SK-N-SH (cell line): Measurements from ENCODE around the gene MSL3B.

Source experiments
- CTCF ChIA-PET: fragments of 300-600, 350-600 bp; formaldehyde crosslinking; extraction: SDS; loops from one replicate; lab custom pipeline; 2021; lab: Yijun Ruan, JAX
- POLR2A ChIA-PET: fragments of 350-600 bp; sonication (Branson Sonifier 250); formaldehyde crosslinking; extraction: SDS; loops from one replicate; lab custom pipeline; 2020; ENCODE audit warnings: antibody characterized with exemption, inconsistent platforms; lab: Yijun Ruan, JAX
- DNase-seq: peaks from one replicate; pipeline ENCODE4 v3.0.0; 2012
- H2AFZ ChIP-seq: fragments of 200-600 bp; sonication (generic); 2 replicates; pipeline ENCODE4 v1.8.1; 2016; ENCODE audit warnings: antibody characterized with exemption, mild to moderate bottlenecking, low read depth
- H3F3A ChIP-seq: fragments of 200-600 bp; sonication (generic); replicated peaks from 2 replicates; pipeline ENCODE3; 2016; ENCODE audit warnings: antibody characterized with exemption, mild to moderate bottlenecking; ENCODE audit not compliant: insufficient read depth
- H3K27ac ChIP-seq, 2 experiments: fragments of 200-500 bp in 1 of 2; fragments of 200-600 bp in 1 of 2; sonication (Bioruptor generic) in 1 of 2; sonication (generic), shearing (Covaris generic) in 1 of 2; 2 replicates each; pipeline versions ENCODE4 v1.5.1 to v1.6.1; 2014 to 2016; ENCODE audit warnings: low read depth in 2 of 2, inconsistent platforms in 1 of 2, low read length in 1 of 2, mild to moderate bottlenecking in 1 of 2, mixed read lengths in 1 of 2
- H3K27me3 ChIP-seq: fragments of 200-600 bp; sonication (generic), shearing (Covaris generic); 2 replicates; pipeline ENCODE4 v1.6.1; 2016; ENCODE audit warnings: mixed run types; ENCODE audit not compliant: insufficient read depth
- H3K36me3 ChIP-seq, 2 experiments: fragments of 200-500 bp in 1 of 2; fragments of 200-600 bp in 1 of 2; sonication (Bioruptor generic) in 1 of 2; sonication (generic) in 1 of 2; replicated peaks in 1 of 2; 2 replicates each; pipeline versions ENCODE3 to v1.5.1; 2014 to 2016; ENCODE audit warnings: low read length in 1 of 2, mild to moderate bottlenecking in 1 of 2; ENCODE audit not compliant: insufficient read depth in 2 of 2, control insufficient read depth in 1 of 2
- H3K4me1 ChIP-seq, 2 experiments: fragments of 200-500 bp in 1 of 2; fragments of 200-600 bp in 1 of 2; sonication (Bioruptor generic) in 1 of 2; sonication (generic), shearing (Covaris generic) in 1 of 2; 2 replicates each; pipeline versions ENCODE4 v1.5.1 to v1.6.1; 2014 to 2016; ENCODE audit warnings: low read depth in 1 of 2, low read length in 1 of 2, mixed run types in 1 of 2; ENCODE audit not compliant: insufficient read depth in 2 of 2, control insufficient read depth in 1 of 2
- H3K4me2 ChIP-seq: fragments of 200-600 bp; sonication (generic), shearing (Covaris generic); 2 replicates; pipeline ENCODE4 v1.6.1; 2017; ENCODE audit warnings: mixed run types
- H3K4me3 ChIP-seq, 2 experiments: fragments of 200-500 bp in 1 of 2; fragments of 200-600 bp in 1 of 2; sonication (Bioruptor generic) in 1 of 2; sonication (generic), shearing (Covaris generic) in 1 of 2; 2 replicates each; pipeline versions ENCODE4 v1.5.1 to v1.8.1; 2014 to 2016; ENCODE audit warnings: low read depth in 2 of 2, inconsistent platforms in 1 of 2, low read length in 1 of 2, mild to moderate bottlenecking in 1 of 2, mixed read lengths in 1 of 2, moderate library complexity in 1 of 2
- H3K79me2 ChIP-seq: fragments of 200-600 bp; sonication (generic); 2 replicates; pipeline ENCODE4 v1.8.1; 2017; ENCODE audit warnings: mild to moderate bottlenecking; ENCODE audit not compliant: insufficient read depth
- H3K9ac ChIP-seq: fragments of 200-600 bp; sonication (generic); 2 replicates; pipeline ENCODE4 v1.6.1; 2017; ENCODE audit warnings: mixed run types
- H3K9me2 ChIP-seq: fragments of 200-600 bp; sonication (generic); 2 replicates; pipeline ENCODE4 v1.6.1; 2017; ENCODE audit warnings: mixed run types
- H3K9me3 ChIP-seq: fragments of 200-600 bp; sonication (generic); 2 replicates; pipeline ENCODE4 v1.6.1; 2017; ENCODE audit warnings: mixed run types, mild to moderate bottlenecking, moderate library complexity
- H4K20me1 ChIP-seq: fragments of 200-600 bp; sonication (generic); 2 replicates; pipeline ENCODE4 v1.6.1; 2017; ENCODE audit warnings: mild to moderate bottlenecking, mixed run types; ENCODE audit not compliant: insufficient read depth
- EZH2phosphoT487 ChIP-seq: fragments of 200-600 bp; sonication (generic); IDR thresholded peaks from 2 replicates; pipeline ENCODE4 v1.6.1; 2017; ENCODE audit warnings: low read depth, mixed run types, mild to moderate bottlenecking, antibody characterized with exemption, moderate library complexity, borderline replicate concordance
- FOXM1 ChIP-seq: IDR thresholded peaks from 2 replicates; pipeline ENCODE4 v1.4.0; 2012; ENCODE audit warnings: low read depth, mild to moderate bottlenecking
- MEF2A ChIP-seq: IDR thresholded peaks from 2 replicates; pipeline ENCODE4 v1.4.0; 2012; ENCODE audit warnings: low read depth, borderline replicate concordance
- MXI1 ChIP-seq: IDR thresholded peaks from 2 replicates; pipeline ENCODE4 v1.6.1; 2012; ENCODE audit warnings: mild to moderate bottlenecking, low read depth, low read length, improper control_type of control experiment
- NRF1 ChIP-seq: IDR thresholded peaks from 2 replicates; pipeline ENCODE4 v1.6.1; 2012; ENCODE audit warnings: low read depth, mild to moderate bottlenecking, low read length
- RAD21 ChIP-seq: IDR thresholded peaks from 2 replicates; pipeline ENCODE4 v1.6.1; 2012; ENCODE audit warnings: mild to moderate bottlenecking, low read length
- RXRA ChIP-seq: IDR thresholded peaks from 2 replicates; pipeline ENCODE4 v1.4.0; 2012; ENCODE audit warnings: low read depth, mild to moderate bottlenecking, borderline replicate concordance
- TAF1 ChIP-seq: IDR thresholded peaks from 2 replicates; pipeline ENCODE4 v1.6.1; 2012; ENCODE audit warnings: low read depth, mild to moderate bottlenecking, low read length, moderate library complexity, borderline replicate concordance
- YY1 ChIP-seq: IDR thresholded peaks from 2 replicates; pipeline ENCODE4 v1.4.0; 2012; ENCODE audit warnings: low read depth, mild to moderate bottlenecking
- WGBS: methylation state at CpG from one replicate; pipeline ENCODE4 v1.1.6; 2017; ENCODE audit warnings: low lambda C conversion rate; 5-methylcytosine and 5-hydroxymethylcytosine counted together
- TF ChIP-seq, protein P1 (sequence below): IDR thresholded peaks from 2 replicates; pipeline ENCODE4 v1.4.0; 2012; ENCODE audit warnings: low read depth, borderline replicate concordance
- TF ChIP-seq, protein P2 (sequence below): IDR thresholded peaks from 2 replicates; pipeline ENCODE4; 2012

MSL3B gene

DNA sequence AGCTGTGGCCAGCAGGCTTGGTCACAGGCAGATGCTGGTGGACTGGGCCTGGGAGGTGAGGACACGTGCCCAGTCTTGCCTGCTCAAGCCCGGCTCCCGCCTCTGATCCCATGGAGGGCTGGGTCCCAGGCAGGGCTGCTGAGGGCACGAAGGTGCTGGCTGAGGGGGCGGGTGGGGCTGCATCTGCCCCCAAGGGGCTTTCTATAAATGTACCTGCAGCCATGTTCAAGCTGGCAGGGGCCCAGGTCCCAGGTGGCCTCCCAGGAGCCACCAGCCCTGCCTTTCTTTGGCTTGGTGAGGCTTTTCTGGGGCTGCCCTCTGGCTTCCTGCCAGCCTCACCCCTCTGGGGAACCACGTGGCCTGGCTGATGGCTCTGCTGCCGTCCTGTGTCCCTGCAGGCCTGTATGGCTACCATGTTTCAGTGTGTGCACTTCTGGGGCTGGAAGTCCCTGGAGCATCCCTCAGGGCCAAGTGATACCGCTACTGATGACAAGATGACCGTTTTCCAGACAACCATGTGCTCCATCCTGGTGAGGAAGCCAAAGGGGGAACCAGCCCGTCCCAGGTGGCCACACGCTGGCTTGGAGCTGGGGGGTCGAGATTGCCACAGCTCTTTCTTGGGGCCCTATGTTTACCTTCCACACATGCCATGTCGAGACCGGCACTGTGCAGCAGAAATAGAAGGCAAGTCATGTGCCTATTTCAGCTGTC lies 37.0 kb downstream of the MSL3B start:
- Histone ChIP-seq H2AFZ (no peak overlapping the region), H3K9me2 (no peaks in the 10 kb centered on the region), H3K27ac (no peak overlapping the region; a peak in 1 of 4 replicates), H3K4me1 (peaks cover 0 to 5% of the 10 kb centered on the region in 2 experiments; a peak in 1 of 4 replicates), H3K4me2 (no peak overlapping the region), H3K4me3 (no peak overlapping the region), H3K27me3 (no peaks in the 10 kb centered on the region), H3K79me2 (peaks cover 7% of the 10 kb centered on the region; the same call in 1 of the 2 replicates), H3F3A (no peaks in the 10 kb centered on the region), H3K9ac (no peak overlapping the region), H4K20me1 (no peaks in the 10 kb centered on the region; the same call in 1 of the 2 replicates), H3K36me3 (peaks cover 13 to 15% of the 10 kb centered on the region in 2 experiments), H3K9me3 (no peaks in the 10 kb centered on the region)
- CTCF ChIA-PET: interaction anchor here (1.0 kb wide), 1 partner anchor 382 kb away, joined by 4 read pairs; no protein-coding TSS in a partner anchor
- WGBS: 89% methylated on average over 5 of the region's 14 CpGs
- POLR2A ChIA-PET: no interaction called here
- DNase-seq: peak; percentile 52
- TF ChIP-seq MXI1 (no peak), TAF1 (no peak), NRF1 (no peak), RAD21 (no peak)
- TF ChIP-seq, protein P1, sequence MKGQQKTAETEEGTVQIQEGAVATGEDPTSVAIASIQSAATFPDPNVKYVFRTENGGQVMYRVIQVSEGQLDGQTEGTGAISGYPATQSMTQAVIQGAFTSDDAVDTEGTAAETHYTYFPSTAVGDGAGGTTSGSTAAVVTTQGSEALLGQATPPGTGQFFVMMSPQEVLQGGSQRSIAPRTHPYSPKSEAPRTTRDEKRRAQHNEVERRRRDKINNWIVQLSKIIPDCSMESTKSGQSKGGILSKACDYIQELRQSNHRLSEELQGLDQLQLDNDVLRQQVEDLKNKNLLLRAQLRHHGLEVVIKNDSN: no peak

DNA sequence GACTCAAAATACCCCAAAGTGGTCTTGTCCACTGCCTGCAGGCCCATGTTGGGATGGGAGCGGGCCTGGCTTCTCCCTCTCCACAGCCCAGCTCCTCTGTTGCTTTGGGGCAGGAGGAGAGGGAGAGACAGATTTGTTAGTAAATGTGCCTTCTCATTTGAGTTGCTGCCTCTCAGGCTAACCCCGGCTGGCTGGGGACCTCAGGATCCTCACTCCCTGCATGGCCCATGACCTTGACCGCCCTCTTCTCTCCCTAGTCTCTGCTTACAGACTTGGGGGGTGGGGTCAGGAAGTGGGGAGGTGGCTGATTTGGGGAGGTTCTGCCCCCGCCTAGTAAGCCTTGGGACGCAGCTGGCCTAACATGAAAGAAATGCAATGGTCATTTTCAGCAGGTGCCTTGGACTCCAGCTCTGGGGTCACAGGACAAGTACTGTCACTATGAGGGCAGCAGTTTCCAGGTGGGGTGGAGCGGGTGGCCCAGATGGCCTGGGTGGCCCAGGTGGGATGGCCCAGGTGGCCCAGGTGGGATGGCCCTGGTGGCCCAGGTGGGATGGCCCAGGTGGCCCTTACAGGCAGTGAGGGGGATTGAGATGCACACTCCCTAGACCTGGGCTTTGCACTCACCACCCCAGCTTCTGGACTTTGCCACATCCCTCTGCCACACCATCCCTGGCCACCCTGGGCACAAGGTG lies 37.9 kb downstream of the MSL3B start:
- Histone ChIP-seq H3K9me2 (no peaks in the 10 kb centered on the region), H4K20me1 (no peaks in the 10 kb centered on the region; the same call in 1 of the 2 replicates), H2AFZ (no peak overlapping the region), H3K36me3 (peaks cover 3 to 7% of the 10 kb centered on the region in 2 experiments), H3K9ac (no peak overlapping the region), H3K27ac (no peak overlapping the region), H3F3A (no peaks in the 10 kb centered on the region), H3K4me2 (no peak overlapping the region), H3K4me1 (peaks cover 0 to 5% of the 10 kb centered on the region in 2 experiments; a peak in 1 of 4 replicates), H3K4me3 (no peak overlapping the region), H3K9me3 (no peaks in the 10 kb centered on the region), H3K27me3 (no peaks in the 10 kb centered on the region), H3K79me2 (no peaks in the 10 kb centered on the region)
- DNase-seq: no peak
- ChIA-PET POLR2A (no interaction called here), CTCF (no interaction called here)
- TF ChIP-seq, protein P2, sequence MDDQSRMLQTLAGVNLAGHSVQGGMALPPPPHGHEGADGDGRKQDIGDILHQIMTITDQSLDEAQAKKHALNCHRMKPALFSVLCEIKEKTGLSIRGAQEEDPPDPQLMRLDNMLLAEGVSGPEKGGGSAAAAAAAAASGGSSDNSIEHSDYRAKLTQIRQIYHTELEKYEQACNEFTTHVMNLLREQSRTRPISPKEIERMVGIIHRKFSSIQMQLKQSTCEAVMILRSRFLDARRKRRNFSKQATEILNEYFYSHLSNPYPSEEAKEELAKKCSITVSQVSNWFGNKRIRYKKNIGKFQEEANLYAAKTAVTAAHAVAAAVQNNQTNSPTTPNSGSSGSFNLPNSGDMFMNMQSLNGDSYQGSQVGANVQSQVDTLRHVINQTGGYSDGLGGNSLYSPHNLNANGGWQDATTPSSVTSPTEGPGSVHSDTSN: no peak
- TF ChIP-seq EZH2phosphoT487 (no peak), MEF2A (no peak), FOXM1 (no peak), YY1 (no peak), RXRA (no peak)
- 100% methylated on average over 5 of the region's 6 CpGs for WGBS
